Ovary (tissue), 9 donors: ENCODE measurements around the gene SVOP. TPM values are rescaled to one million over a fixed set of nuclear protein-coding genes. Genes with fewer than 3 reads are reported as not detected.

ENCODE experiments used
- DNase-seq, 5 donors: peaks; one replicate each; pipeline ENCODE4 v3.0.0-alpha.2; 2019 to 2020
- H3K27ac ChIP-seq, 2 donors: fragments of 200-600 bp; one replicate each; pipeline versions ENCODE4 v1.5.1 to v1.8.0; 2019 to 2022
- H3K27me3 ChIP-seq: fragments of 200-600 bp; one replicate; pipeline ENCODE4 v1.8.0; 2022
- H3K36me3 ChIP-seq: fragments of 200-600 bp; sonication (generic); one replicate; pipeline ENCODE4 v1.5.1; 2019
- H3K4me1 ChIP-seq: one replicate; pipeline ENCODE4 v1.8.1; 2013; ENCODE audit warnings: mild to moderate bottlenecking, moderate library complexity; ENCODE audit not compliant: insufficient read depth
- H3K4me3 ChIP-seq: fragments of 200-600 bp; sonication (generic); one replicate; pipeline ENCODE4 v1.5.1; 2017
- H3K9me3 ChIP-seq, 2 donors: fragments of 200-600 bp in 1 of 2; sonication (generic) in 1 of 2; one replicate each; pipeline versions ENCODE4 v1.5.1 to v1.8.1; 2013 to 2019; ENCODE audit warnings: mild to moderate bottlenecking in 1 of 2, moderate library complexity in 1 of 2
- CTCF ChIP-seq, 3 donors: fragments of 450-650 bp in 2 of 3; fragments of 200-600 bp in 1 of 3; IDR thresholded peaks; one replicate each; pipeline versions ENCODE4 v1.5.1 to v1.8.0; 2016 to 2022; ENCODE audit warnings: antibody characterized with exemption in 3 of 3, mild to moderate bottlenecking in 1 of 3
- EP300 ChIP-seq: sonication (generic); formaldehyde crosslinking; IDR thresholded peaks from one replicate; pipeline ENCODE4 v1.6.1; 2017; ENCODE audit warnings: antibody characterized with exemption
- POLR2A ChIP-seq: fragments of 450-650 bp; IDR thresholded peaks from one replicate; pipeline ENCODE4 v1.6.1; 2017; ENCODE audit warnings: antibody characterized with exemption, mild to moderate bottlenecking, moderate library complexity
- WGBS, 3 donors: extraction: QIAGEN DNeasy Blood & Tissue Kit in 1 of 3; methylation state at CpG; one replicate each; pipeline versions ENCODE4 v1.1.5 to v1.1.7; 2013 to 2017; 5-methylcytosine and 5-hydroxymethylcytosine counted together
- intact Hi-C, 4 donors: fragments of 100-400 bp; cut with DNase I; formaldehyde crosslinking; loops; one replicate each; pipeline versions ENCODE4 v1.11.0 to v1.15.1; 2022 to 2023
- polyA plus RNA-seq, 2 donors: library from polyadenylated mRNA; stranded (reverse); fragments of 200-250 nt in 1 of 2; fragments of 350-450 nt in 1 of 2; fragmentation: Illumina TruSeq in 1 of 2; extraction: RNeasy Lipid Tissue Mini Kit (QIAGEN cat#74804) in 1 of 2; gene quantifications; one replicate each; pipeline ENCODE4 v1.2.3, GENCODE V29; 2013 to 2014
- total RNA-seq, 7 donors: library from RNA; depleted of rRNA in 2 of 7; stranded (reverse); fragments of >200 nt in 2 of 7; fragmentation: NEBNext Ultra II Directional in 3 of 7; extraction: Animal tissue kit (Norgen Biotek cat#: 25700) in 3 of 7; gene quantifications; one replicate each; pipeline versions ENCODE4 v1.1.0 to v1.2.4, GENCODE V29; 2016 to 2023
- donor health status: DM: no; HTN: no; CAD: no; lungs with moderate emphysema.
- donor health status: DM: no; HTN: no; CAD: no.
- donor health status: Bipolar disorder and iron deficiency.
- donor health status: DM: yes; HTN: yes; CAD: no.
- donor health status: DM: no; HTN: no; CAD: no.
- donor health status: DM: yes; HTN: yes; CAD: no.

Gene SVOP
- total and polyA plus RNA-seq, 9 donors: not detected

GRCh38 chr12:109065154-109065852 lies 44.4 kb upstream of the SVOP start:
- peak in 1 of 5 donors; percentile 59 for DNase-seq
- Histone ChIP-seq H3K9me3 (no peaks in the 10 kb centered on the region), H3K36me3 (no peaks in the 10 kb centered on the region), H3K27ac (no peak overlapping the region), H3K27me3 (no peaks in the 10 kb centered on the region), H3K4me1 (no peaks in the 10 kb centered on the region), H3K4me3 (no peak overlapping the region)
- WGBS, 3 donors: 63 to 66% (median 63%) methylated on average over 5 of the region's 5 CpGs
- intact Hi-C loops: no loop called here
- TF ChIP-seq POLR2A (no peak), EP300 (no peak), CTCF (IDR thresholded peaks at IDR 0.05) (no peak)

GRCh38 chr12:109064143-109064542 lies 43.3 kb upstream of the SVOP start:
- intact Hi-C loops: no loop called here
- no peaks in the 10 kb centered on the region for H3K27me3 ChIP-seq
- no peak overlapping the region for H3K4me3 ChIP-seq
- H3K4me1 ChIP-seq: no peaks in the 10 kb centered on the region
- WGBS, 3 donors: 82 to 86% (median 85%) methylated on average over 3 of the region's 3 CpGs
- H3K9me3 ChIP-seq: no peaks in the 10 kb centered on the region
- TF ChIP-seq EP300 (no peak), CTCF (IDR thresholded peaks at IDR 0.05) (no peak), POLR2A (no peak)
- no peak for DNase-seq
- no peak overlapping the region for H3K27ac ChIP-seq
- no peaks in the 10 kb centered on the region for H3K36me3 ChIP-seq

GRCh38 chr12:109058773-109059172 lies 37.9 kb upstream of the SVOP start:
- 83 to 91% (median 83%) methylated on average over 6 of the region's 6 CpGs for WGBS, 3 donors
- H3K4me3 ChIP-seq: no peak overlapping the region
- no peaks in the 10 kb centered on the region for H3K27me3 ChIP-seq
- intact Hi-C loops: no loop called here
- TF ChIP-seq POLR2A (no peak), CTCF (IDR thresholded peaks at IDR 0.05) (no peak), EP300 (no peak)
- peaks cover 3% of the 10 kb centered on the region for H3K4me1 ChIP-seq
- no peak overlapping the region for H3K27ac ChIP-seq
- no peaks in the 10 kb centered on the region for H3K9me3 ChIP-seq
- no peak for DNase-seq
- H3K36me3 ChIP-seq: no peaks in the 10 kb centered on the region

- H3K27me3 ChIP-seq: no peaks in the 10 kb centered on the region
- H3K9me3 ChIP-seq: no peaks in the 10 kb centered on the region
- no peak for TF ChIP-seq CTCF (IDR thresholded peaks at IDR 0.05)
- no peak for TF ChIP-seq POLR2A
- TF ChIP-seq EP300: no peak
- DNase-seq: no peak
- intact Hi-C loops: no loop called here
- peaks cover 8% of the 10 kb centered on the region for H3K4me1 ChIP-seq
- no peak overlapping the region for H3K4me3 ChIP-seq
- no peak overlapping the region for H3K27ac ChIP-seq
- WGBS, 3 donors: 94 to 98% (median 94%) methylated on average over 1 of the region's 1 CpG
- H3K36me3 ChIP-seq: no peaks in the 10 kb centered on the region
These were observed 36.5 kb upstream of the SVOP start for GRCh38 chr12:109057376-109057775.
